K562 (cell line): ENCODE measurements around the gene USP32. TPM values are rescaled to one million over a fixed set of nuclear protein-coding genes. Genes with fewer than 3 reads are reported as not detected.

Experiments used
- ATAC-seq: fragments of 200-7000 bp; cut with Tn5 transposase; 3 replicates; pipeline ENCODE4 v1.9.1; 2020; ENCODE audit warnings: moderate library complexity
- BruUV-seq: library from RNA; stranded (reverse); fragments of 400-500 nt; replicated peaks from 2 replicates; lab custom pipeline; 2021; lab: Mats Ljungman, UMichigan
- CTCF ChIA-PET: fragments of 300-600 bp; formaldehyde crosslinking; extraction: SDS; loops from one replicate; lab custom pipeline; 2021; ENCODE audit warnings: low intra/inter-chr PET ratio; lab: Yijun Ruan, JAX
- POLR2A ChIA-PET: fragments of 300-600, 350-650 bp; sonication (Branson Sonifier 250); formaldehyde crosslinking; extraction: SDS; loops from one replicate; lab custom pipeline; 2021; ENCODE audit warnings: antibody characterized with exemption, inconsistent platforms; lab: Yijun Ruan, JAX
- DNase-seq, 4 experiments: peaks; one replicate each; pipeline versions ENCODE4 v3.0.0 to v3.0.0-alpha.2; 2011 to 2018; ENCODE audit warnings: low spot score in 3 of 4, mixed read lengths in 3 of 4; ENCODE audit errors: extremely low read depth in 1 of 4
- FAIRE-seq: peaks from 2 replicates; lab custom pipeline; 2011; peaks lifted over from hg19 to GRCh38; lab: Jason Lieb, UNC
- H2AFZ ChIP-seq: 2 replicates; pipeline ENCODE4 v1.6.0; 2011; ENCODE audit warnings: low read depth, low read length, control low read depth, inconsistent platforms
- H3K27ac ChIP-seq: fragments of 200-600 bp; 3 replicates; pipeline ENCODE4 v1.8.0; 2011; ENCODE audit warnings: low read depth, mild to moderate bottlenecking, control low read depth, inconsistent platforms, low read length, moderate library complexity, mixed read lengths; ENCODE audit errors: extremely low read depth
- H3K27me3 ChIP-seq, 2 experiments: fragments of 300-600 bp in 1 of 2; 2 replicates in 1 of 2; 3 replicates in 1 of 2; pipeline versions ENCODE4 v1.6.0 to v1.8.0; 2011; ENCODE audit warnings: inconsistent platforms in 2 of 2, low read length in 2 of 2, mild to moderate bottlenecking in 1 of 2, mixed read lengths in 1 of 2, moderate library complexity in 1 of 2; ENCODE audit not compliant: control insufficient read depth in 2 of 2, insufficient read depth in 2 of 2
- H3K36me3 ChIP-seq: fragments of 300-600 bp; 3 replicates; pipeline ENCODE4 v1.8.0; 2011; ENCODE audit warnings: mild to moderate bottlenecking, low read length, inconsistent platforms; ENCODE audit not compliant: control insufficient read depth, insufficient read depth
- H3K4me1 ChIP-seq, 2 experiments: fragments of 200-600 bp in 1 of 2; replicated peaks in 1 of 2; 2 replicates in 1 of 2; 3 replicates in 1 of 2; pipeline versions ENCODE4 v1.5.1 to v1.8.0; 2011; ENCODE audit warnings: inconsistent platforms in 2 of 2, low read length in 2 of 2, mild to moderate bottlenecking in 1 of 2, mixed read lengths in 1 of 2, moderate library complexity in 1 of 2; ENCODE audit not compliant: control insufficient read depth in 2 of 2, insufficient read depth in 2 of 2
- H3K4me2 ChIP-seq: 2 replicates; pipeline ENCODE4 v1.6.1; 2011; ENCODE audit warnings: low read length, control low read depth, inconsistent platforms, mixed read lengths; ENCODE audit not compliant: insufficient read depth
- H3K4me3 ChIP-seq: fragments of 200-600 bp; sonication (generic), shearing (Covaris generic); 2 replicates; pipeline ENCODE4 v1.5.1; 2016; ENCODE audit warnings: control low read depth, inconsistent platforms
- H3K79me2 ChIP-seq: fragments of 200-600 bp; 3 replicates; pipeline ENCODE4 v1.8.0; 2011; ENCODE audit warnings: low read length, inconsistent platforms; ENCODE audit not compliant: control insufficient read depth, insufficient read depth
- H3K9ac ChIP-seq, 2 experiments: 2 replicates each; pipeline versions ENCODE4 v1.6.0 to v1.6.1; 2011; ENCODE audit warnings: low read depth in 2 of 2, low read length in 2 of 2, control low read depth in 1 of 2, inconsistent platforms in 1 of 2, mild to moderate bottlenecking in 1 of 2, mixed read lengths in 1 of 2; ENCODE audit not compliant: insufficient read depth in 1 of 2
- H3K9me1 ChIP-seq: one replicate; pipeline ENCODE4 v1.6.0; 2011; ENCODE audit warnings: inconsistent platforms, mild to moderate bottlenecking, low read length, moderate library complexity; ENCODE audit not compliant: control insufficient read depth, insufficient read depth
- H3K9me3 ChIP-seq: replicated peaks from 2 replicates; pipeline ENCODE4 v1.5.1; 2011; ENCODE audit warnings: low read depth, low read length, inconsistent platforms; ENCODE audit not compliant: control insufficient read depth, insufficient read depth
- H4K20me1 ChIP-seq: replicated peaks from 2 replicates; pipeline ENCODE4 v1.6.1; 2011; ENCODE audit warnings: low read length, inconsistent platforms, mixed read lengths; ENCODE audit not compliant: control insufficient read depth, insufficient read depth
- SIX5 ChIP-seq, 2 experiments: IDR thresholded peaks; 2 replicates each; pipeline ENCODE4 v1.6.1; 2011; ENCODE audit warnings: low read length in 2 of 2, borderline replicate concordance in 1 of 2, low read depth in 1 of 2, mild to moderate bottlenecking in 1 of 2, moderate library complexity in 1 of 2; ENCODE audit not compliant: insufficient read depth in 1 of 2
- SMAD1 ChIP-seq: fragments of 150-350 bp; IDR thresholded peaks from 2 replicates; pipeline ENCODE4 v1.6.1; 2014; ENCODE audit warnings: low read length, low read depth; ENCODE audit not compliant: partially characterized antibody
- TARDBP ChIP-seq: fragments of 450-650 bp; IDR thresholded peaks from 2 replicates; pipeline ENCODE4 v1.6.1; 2016
- TBP ChIP-seq: optimal IDR thresholded peaks from 2 replicates; pipeline ENCODE3; 2011; ENCODE audit warnings: low read depth, low read length, improper control_type of control experiment
- WGBS: fragments of 100-300 bp; shearing (Covaris generic); methylation state at CpG from one replicate; pipeline ENCODE4 v1.1.6; 2016; ENCODE audit warnings: low coverage, mixed read lengths; ENCODE audit not compliant: insufficient coverage; ENCODE audit errors: missing lambda C conversion rate; 5-methylcytosine and 5-hydroxymethylcytosine counted together
- in situ Hi-C: fragments of 300-500 bp; cut with MboI; formaldehyde crosslinking; loops from 4 replicates; pipeline ENCODE4 v1.15.0; 2018; ENCODE audit warnings: inconsistent platforms, mixed read lengths
- intact Hi-C: fragments of 100-400 bp; cut with micrococcal nuclease; formaldehyde crosslinking; loops from 2 replicates; pipeline ENCODE4 v1.14.2; 2022
- polyA plus RNA-seq, 8 experiments: library from polyadenylated mRNA; depleted of rRNA in 4 of 8; stranded (reverse) in 5 of 8; unstranded in 3 of 8; fragments of >200 nt; fragmentation: Nextera tagmentation in 2 of 8; fragmentation: Illumina TruSeq in 1 of 8; extraction: Ambion mirVana in 2 of 8; extraction: Trizol in 1 of 8; gene quantifications; 2 replicates each; pipeline versions ENCODE4 v1.2.1 to v1.2.3, GENCODE V29; 2011 to 2014; ENCODE audit warnings: inconsistent platforms in 1 of 8, missing spikeins in 1 of 8
- total RNA-seq, 7 experiments: library from RNA; depleted of rRNA in 6 of 7; stranded (reverse); fragments of >200 nt in 6 of 7; fragmentation: Illumina TruSeq in 2 of 7; extraction: Trizol in 2 of 7; gene quantifications; 2 replicates each; pipeline versions ENCODE4 v1.2.1 to v1.2.3, GENCODE V29; 2011 to 2021; ENCODE audit warnings: low replicate concordance in 1 of 7
- TF ChIP-seq, protein P1 (sequence below): fragments of 450-650 bp; IDR thresholded peaks from 2 replicates; pipeline ENCODE4 v1.6.1; 2018; ENCODE audit not compliant: partially characterized antibody
- TF ChIP-seq, protein P2 (sequence below): sonication (generic); formaldehyde crosslinking; IDR thresholded peaks from 2 replicates; pipeline ENCODE4 v1.8.0; 2022; ENCODE audit warnings: mild to moderate bottlenecking, missing genetic modification reagents
- TF ChIP-seq, protein P3 (sequence below), 3 experiments: fragments of 200-800 bp in 1 of 3; fragments of 250-450 bp in 1 of 3; fragments of 450-650 bp in 1 of 3; sonication (Bioruptor Pico) in 1 of 3; sonication (Bioruptor generic) in 1 of 3; formaldehyde crosslinking in 1 of 3; IDR thresholded peaks; 2 replicates each; pipeline versions ENCODE4 v1.6.1 to v1.8.0; 2016 to 2022; ENCODE audit warnings: mild to moderate bottlenecking in 2 of 3, missing genetic modification characterization in 2 of 3, missing compliant biosample characterization in 1 of 3, moderate library complexity in 1 of 3

USP32 gene
- total and polyA plus RNA-seq, 9 of the 15 experiments (the other 6 are each of a cell fraction or from before 2014, with no cell fraction given): 18.0 to 69.3 (median 47.1) TPM

DNA sequence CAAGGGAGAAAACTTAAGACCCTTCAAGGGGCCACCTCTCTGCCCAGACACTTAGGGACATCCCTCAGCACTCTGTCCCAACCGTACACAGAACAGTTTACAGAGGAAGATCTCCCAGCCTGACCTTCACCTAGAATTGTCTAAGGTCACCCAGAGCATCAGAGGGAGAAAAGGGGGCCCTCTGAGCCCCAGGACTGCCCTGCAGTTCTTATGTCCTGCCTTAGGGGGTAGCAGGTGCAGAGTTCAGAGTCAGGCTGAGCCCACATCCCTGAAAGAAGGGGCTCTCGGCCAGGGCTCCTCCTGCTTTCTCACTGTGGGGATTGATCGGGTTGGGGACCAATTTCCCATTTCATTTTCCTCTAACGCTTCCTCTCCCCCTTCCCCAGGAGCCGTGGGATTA lies 226.7 kb downstream of the USP32 start:
- no TSS peak for BruUV-seq
- Histone ChIP-seq H3K27me3 (peaks cover 0 to under 1% of the 10 kb centered on the region in 2 experiments; a peak in 1 of 5 replicates), H3K79me2 (no peaks in the 10 kb centered on the region), H3K4me3 (no peak overlapping the region), H2AFZ (no peak overlapping the region), H3K36me3 (no peaks in the 10 kb centered on the region), H3K4me1 (peaks cover 23% of the 10 kb centered on the region in 2 experiments), H3K27ac (no peak overlapping the region), H4K20me1 (no peaks in the 10 kb centered on the region), H3K9me3 (no peaks in the 10 kb centered on the region), H3K4me2 (no peak overlapping the region), H3K9me1 (no peaks in the 10 kb centered on the region), H3K9ac (no peak overlapping the region)
- CTCF ChIA-PET: no interaction called here
- POLR2A ChIA-PET: no interaction called here
- intact Hi-C loops (no loop called here), in situ Hi-C loops (no loop called here)
- ATAC-seq: peak; percentile 12; the same call in 1 of the 3 replicates
- DNase-seq: peak in 2 of 4 experiments; percentile 13 to 26
- WGBS: 12% methylated on average over 5 of the region's 5 CpGs
- no peak for FAIRE-seq
- TF ChIP-seq SMAD1 (no peak), TBP (no peak), TARDBP (no peak), SIX5 (IDR thresholded peaks at IDR 0.05; ENCODE audit: borderline replicate concordance in 1 of 2, insufficient read depth in 1 of 2, low read depth in 1 of 2, low read length in 2 of 2) (no peak)
- TF ChIP-seq, protein P1, sequence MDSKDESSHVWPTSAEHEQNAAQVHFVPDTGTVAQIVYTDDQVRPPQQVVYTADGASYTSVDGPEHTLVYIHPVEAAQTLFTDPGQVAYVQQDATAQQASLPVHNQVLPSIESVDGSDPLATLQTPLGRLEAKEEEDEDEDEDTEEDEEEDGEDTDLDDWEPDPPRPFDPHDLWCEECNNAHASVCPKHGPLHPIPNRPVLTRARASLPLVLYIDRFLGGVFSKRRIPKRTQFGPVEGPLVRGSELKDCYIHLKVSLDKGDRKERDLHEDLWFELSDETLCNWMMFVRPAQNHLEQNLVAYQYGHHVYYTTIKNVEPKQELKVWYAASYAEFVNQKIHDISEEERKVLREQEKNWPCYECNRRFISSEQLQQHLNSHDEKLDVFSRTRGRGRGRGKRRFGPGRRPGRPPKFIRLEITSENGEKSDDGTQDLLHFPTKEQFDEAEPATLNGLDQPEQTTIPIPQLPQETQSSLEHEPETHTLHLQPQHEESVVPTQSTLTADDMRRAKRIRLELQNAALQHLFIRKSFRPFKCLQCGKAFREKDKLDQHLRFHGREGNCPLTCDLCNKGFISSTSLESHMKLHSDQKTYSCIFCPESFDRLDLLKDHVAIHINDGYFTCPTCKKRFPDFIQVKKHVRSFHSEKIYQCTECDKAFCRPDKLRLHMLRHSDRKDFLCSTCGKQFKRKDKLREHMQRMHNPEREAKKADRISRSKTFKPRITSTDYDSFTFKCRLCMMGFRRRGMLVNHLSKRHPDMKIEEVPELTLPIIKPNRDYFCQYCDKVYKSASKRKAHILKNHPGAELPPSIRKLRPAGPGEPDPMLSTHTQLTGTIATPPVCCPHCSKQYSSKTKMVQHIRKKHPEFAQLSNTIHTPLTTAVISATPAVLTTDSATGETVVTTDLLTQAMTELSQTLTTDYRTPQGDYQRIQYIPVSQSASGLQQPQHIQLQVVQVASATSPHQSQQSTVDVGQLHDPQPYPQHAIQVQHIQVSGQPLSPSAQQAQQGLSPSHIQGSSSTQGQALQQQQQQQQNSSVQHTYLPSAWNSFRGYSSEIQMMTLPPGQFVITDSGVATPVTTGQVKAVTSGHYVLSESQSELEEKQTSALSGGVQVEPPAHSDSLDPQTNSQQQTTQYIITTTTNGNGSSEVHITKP: no peak
- TF ChIP-seq, protein P2, sequence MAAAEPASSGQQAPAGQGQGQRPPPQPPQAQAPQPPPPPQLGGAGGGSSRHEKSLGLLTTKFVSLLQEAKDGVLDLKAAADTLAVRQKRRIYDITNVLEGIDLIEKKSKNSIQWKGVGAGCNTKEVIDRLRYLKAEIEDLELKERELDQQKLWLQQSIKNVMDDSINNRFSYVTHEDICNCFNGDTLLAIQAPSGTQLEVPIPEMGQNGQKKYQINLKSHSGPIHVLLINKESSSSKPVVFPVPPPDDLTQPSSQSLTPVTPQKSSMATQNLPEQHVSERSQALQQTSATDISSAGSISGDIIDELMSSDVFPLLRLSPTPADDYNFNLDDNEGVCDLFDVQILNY (CRISPR knock-in tag): no peak
- TF ChIP-seq, protein P3, sequence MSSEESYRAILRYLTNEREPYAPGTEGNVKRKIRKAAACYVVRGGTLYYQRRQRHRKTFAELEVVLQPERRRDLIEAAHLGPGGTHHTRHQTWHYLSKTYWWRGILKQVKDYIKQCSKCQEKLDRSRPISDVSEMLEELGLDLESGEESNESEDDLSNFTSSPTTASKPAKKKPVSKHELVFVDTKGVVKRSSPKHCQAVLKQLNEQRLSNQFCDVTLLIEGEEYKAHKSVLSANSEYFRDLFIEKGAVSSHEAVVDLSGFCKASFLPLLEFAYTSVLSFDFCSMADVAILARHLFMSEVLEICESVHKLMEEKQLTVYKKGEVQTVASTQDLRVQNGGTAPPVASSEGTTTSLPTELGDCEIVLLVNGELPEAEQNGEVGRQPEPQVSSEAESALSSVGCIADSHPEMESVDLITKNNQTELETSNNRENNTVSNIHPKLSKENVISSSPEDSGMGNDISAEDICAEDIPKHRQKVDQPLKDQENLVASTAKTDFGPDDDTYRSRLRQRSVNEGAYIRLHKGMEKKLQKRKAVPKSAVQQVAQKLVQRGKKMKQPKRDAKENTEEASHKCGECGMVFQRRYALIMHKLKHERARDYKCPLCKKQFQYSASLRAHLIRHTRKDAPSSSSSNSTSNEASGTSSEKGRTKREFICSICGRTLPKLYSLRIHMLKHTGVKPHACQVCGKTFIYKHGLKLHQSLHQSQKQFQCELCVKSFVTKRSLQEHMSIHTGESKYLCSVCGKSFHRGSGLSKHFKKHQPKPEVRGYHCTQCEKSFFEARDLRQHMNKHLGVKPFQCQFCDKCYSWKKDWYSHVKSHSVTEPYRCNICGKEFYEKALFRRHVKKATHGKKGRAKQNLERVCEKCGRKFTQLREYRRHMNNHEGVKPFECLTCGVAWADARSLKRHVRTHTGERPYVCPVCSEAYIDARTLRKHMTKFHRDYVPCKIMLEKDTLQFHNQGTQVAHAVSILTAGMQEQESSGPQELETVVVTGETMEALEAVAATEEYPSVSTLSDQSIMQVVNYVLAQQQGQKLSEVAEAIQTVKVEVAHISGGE (CRISPR knock-in tag; IDR thresholded peaks at IDR 0.05): peak in 1 of 3 experiments; percentile 60; a peak in 1 of 6 replicates
